Brain pericyte (primary cell): ENCODE results near the gene SLC9B1.
"Not testable (repeated sequence)": the region's sequence is repeated elsewhere in the genome, so short reads cannot be mapped to it uniquely, and the experiment has no call there.

Source experiments
- DNase-seq: peaks from one replicate; pipeline ENCODE4 v3.0.0-alpha.2; 2012; ENCODE audit warnings: low read depth, low spot score

The SLC9B1 gene

DNA sequence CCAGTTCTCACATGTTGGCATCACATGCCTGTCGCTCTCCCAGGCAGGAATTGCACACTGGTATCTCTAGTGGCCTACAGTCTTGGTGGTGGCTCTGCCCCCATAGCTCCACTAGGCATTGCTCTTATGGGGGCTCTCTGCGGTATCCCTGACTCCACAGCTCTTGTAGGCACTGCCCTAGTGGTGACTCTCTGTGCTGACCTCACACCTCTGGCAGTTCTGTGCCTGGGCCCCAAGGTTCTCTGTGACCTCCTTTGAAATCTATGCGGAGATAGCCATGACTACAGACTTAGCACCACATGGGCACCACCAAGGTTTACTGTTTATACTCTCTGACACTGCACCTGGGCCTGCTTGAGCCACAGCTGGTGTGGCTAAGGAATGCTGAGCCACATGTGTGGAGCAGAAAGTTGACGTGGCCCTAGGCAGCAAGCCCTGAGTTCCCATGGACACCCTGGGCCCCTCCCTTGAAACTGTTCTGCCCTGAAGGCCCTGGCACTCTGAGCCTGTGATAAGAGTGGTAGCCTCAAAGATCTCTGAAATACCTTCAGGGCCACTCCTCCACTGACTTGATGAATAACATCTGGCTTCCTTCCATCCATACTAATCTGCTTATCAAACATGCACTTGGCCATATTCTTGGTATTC lies 8.0 kb downstream of the SLC9B1 start:
- DNase-seq = no peak

DNA sequence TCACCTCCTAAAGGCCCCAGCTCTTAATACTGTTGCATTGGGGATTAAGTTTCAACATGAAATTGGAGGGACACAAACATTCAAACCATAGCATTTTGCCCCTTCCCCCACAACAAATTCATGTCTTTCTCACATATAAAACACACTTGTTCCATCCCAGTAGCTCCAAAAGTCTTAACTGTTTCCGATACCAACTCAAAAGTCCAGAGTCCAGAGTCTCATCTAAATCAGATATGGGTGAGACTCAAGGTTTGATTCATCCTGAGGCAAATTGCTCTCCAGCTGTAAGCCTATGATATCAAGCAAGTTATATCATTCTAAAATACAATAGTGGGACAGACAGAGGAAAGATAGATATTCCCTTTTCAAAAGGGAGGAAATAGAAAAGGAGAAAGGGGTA lies 8.7 kb downstream of the SLC9B1 start:
- DNase-seq = no peak

- peak; percentile 44 for DNase-seq
Observed at GRCh38 chr4:103008875-103009729, 10.4 kb downstream of the SLC9B1 start.

GRCh38 chr4:103002551-103002950 lies 17.0 kb downstream of the SLC9B1 start:
- no peak for DNase-seq

GRCh38 chr4:102994803-102995202 lies 24.7 kb downstream of the SLC9B1 start:
- DNase-seq = no peak

- DNase-seq = not testable (repeated sequence)
Observed at GRCh38 chr4:102993985-102994384, 25.5 kb downstream of the SLC9B1 start.

- DNase-seq = no peak
Observed at GRCh38 chr4:102988429-102989020, 31.0 kb downstream of the SLC9B1 start.

DNA sequence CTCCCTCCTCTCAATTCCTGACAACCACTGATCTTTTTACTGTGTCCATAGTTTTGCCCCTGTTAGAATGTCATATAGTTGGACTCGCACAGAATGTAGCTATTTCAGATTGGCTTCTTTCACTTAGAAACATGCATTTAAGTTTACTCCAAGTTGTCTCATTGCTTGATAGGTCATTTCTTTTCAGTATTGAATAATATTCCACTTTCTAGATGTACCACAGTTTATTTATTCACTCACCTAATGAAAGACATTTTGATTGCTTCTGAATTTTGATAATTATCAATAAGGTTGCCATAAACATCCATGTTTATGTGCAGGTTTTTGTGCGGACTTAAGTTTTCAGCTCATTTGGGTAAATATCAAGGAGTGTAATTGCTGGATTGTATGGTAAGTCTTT lies 38.5 kb downstream of the SLC9B1 start:
- no peak for DNase-seq

DNA sequence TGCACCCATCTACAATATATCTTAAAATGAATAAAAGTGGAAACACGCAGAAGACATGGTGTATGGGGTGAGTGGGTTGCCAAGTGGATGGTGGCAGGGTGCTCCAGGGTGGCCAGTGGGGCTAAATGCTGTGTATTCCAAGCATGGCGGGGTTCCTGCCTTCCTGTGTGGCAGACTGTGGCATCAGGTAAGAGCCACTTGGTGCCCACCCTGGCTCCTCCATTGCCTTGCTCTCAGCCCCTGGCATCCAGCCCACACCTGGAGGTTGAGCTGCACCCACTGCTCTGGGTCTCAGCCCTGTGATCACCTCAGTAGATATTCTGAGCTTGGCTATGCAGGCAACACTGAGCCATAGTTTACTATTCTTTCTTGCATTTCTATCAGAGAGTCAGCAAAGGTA lies 57.7 kb downstream of the SLC9B1 start:
- not testable (repeated sequence) for DNase-seq

GRCh38 chr4:102959496-102959895 lies 60.0 kb downstream of the SLC9B1 start:
- DNase-seq = no peak

- DNase-seq = no peak
Observed at GRCh38 chr4:102945066-102945465, 74.4 kb downstream of the SLC9B1 start.

- DNase-seq = not testable (repeated sequence)
Observed at GRCh38 chr4:102938063-102938462, 81.4 kb downstream of the SLC9B1 start.

- no peak for DNase-seq
Observed at GRCh38 chr4:102935716-102936115, 83.8 kb downstream of the SLC9B1 start.

- DNase-seq = not testable (repeated sequence)
Observed at GRCh38 chr4:102919697-102920096, 99.8 kb downstream of the SLC9B1 start.

- no peak for DNase-seq
Observed at GRCh38 chr4:102918859-102919258, 100.6 kb downstream of the SLC9B1 start.

DNA sequence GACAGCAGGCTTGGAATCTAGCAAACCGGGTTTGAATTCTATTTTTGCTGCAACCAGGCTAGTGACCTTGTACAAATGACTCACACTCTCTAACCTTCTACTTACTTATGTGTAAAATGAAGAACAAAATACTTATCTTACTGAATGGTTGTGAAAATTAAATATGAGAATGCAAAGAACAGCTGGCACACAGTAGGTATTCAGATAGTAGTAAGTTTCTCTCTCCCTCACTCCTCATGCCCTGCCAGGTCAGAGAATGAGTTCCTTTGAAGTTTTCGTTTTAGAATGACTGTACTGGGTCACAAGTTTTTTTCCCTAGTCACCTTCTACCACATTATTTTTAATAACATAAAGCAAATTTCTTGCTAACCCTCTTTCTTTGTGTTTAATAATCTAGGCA lies 117.7 kb downstream of the SLC9B1 start:
- no peak for DNase-seq

GRCh38 chr4:102897610-102898009 lies 121.9 kb downstream of the SLC9B1 start:
- DNase-seq = not testable (repeated sequence)

DNA sequence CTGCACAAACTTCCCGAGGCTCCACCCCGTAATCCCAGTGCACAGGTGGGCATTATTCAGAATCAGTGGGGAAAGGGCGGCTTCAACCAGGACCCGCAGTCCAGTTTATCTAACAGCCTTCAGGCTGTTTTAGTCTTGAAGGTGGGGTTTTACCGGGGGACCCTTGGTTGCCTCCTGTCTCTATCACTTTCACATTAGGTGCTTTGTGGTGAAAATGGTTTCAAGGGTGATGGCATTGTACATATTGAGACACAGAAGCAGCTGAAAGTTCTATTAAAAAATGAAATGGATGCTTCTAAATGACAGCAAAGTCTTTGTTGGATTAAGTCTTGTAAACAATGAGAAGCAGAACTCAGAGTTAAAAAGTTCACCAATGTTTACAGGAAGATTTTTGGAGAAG lies 123.0 kb downstream of the SLC9B1 start:
- not testable (repeated sequence) for DNase-seq

DNA sequence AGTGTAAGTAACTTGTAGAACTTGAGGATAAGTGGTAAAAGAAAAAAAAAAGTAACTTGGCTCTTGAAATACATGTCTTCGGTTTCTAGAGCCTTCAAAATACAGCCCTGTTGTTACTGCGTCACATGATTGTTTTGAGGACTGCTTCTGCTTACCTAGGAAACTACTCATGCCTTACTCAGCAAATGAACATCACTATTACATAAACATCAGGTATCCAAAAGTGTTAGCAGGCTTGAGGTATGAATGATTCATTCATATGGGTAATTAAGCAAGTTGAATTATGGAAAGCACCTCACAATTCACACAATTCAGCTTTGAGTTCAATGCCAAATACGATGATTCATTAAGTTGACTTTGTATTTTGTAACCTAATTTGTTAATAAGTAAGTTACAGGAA lies 129.6 kb downstream of the SLC9B1 start:
- DNase-seq = not testable (repeated sequence)

DNA sequence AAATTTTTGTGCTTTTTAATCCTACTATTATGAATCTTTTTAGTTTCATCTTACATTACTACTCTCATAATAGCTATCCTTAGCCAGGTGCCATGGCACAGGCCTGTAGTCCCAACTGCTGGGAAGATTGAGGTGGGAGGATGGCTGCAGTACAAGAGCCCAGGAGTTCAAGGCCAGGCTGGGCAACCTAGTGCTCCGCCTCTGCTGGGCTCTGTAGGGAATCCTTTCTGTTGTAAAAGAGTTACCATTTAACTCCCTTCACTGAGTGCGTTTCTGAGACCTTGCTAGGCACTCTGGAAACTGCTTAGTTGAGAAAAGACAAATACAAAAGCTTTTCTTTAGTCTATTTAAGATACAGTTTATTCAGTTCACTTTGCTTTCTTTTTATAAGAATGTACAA lies 130.9 kb downstream of the SLC9B1 start:
- not testable (repeated sequence) for DNase-seq

DNA sequence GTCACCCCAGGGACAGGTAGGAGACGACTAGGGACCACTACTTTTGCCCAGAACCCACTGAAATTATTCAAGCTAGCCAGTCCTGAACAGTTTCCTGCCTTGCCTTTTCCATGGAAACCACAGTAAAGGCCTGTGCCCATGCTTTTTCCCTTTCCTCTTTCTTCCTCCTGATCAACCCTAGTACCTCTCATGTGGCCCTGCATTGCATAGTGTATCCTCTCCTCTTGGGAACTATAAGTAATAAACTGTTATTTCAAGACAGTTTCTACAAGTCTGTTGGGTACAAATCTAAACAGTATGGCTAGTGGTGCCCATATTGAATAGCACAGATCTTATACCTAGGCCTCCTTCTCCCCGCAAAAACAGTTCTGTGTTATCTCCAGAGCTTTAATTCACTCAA lies 136.2 kb downstream of the SLC9B1 start:
- DNase-seq = no peak

DNA sequence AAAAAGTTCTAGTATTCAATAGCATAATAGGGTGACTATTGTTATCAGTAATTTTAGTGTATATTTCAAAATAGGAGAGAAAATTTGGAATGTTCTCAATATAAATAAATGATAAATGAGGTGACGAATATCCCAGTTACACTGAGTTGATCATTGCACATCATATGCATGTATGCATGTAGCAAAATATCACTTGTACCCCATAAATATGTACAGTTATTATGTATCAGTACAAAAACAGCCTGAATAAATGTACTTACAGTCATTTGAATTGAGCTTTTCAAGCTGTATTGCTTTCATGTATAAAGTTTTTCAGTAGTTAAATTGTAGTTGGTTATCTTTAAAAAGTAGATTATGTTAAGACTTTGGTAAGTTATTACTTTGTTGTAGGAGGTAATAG lies 138.2 kb downstream of the SLC9B1 start:
- no peak for DNase-seq

DNA sequence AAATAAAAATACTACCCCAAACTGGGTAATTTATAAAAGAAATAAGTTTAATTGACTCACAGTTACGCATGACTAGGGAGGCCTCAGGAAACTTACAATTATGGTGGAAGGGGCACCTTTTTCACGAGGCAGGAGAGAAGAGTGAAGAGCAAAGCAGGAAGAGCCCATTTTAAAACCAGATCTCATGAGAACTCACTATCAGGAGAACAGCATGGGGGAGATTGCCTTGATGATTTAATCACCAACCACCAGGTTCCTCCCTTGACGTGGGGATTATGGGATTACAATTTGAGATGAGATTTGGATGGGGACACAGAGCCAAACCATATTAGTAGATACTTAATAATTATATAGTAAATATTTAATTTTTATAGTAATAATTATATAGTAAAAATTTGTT lies 140.6 kb downstream of the SLC9B1 start:
- no peak for DNase-seq
